Endodermal cell (in vitro differentiated cells): ENCODE data around the gene WHRN. TPM values are rescaled to one million over a fixed set of nuclear protein-coding genes. Genes with fewer than 3 reads are reported as not detected.

Experiments
- DNase-seq: peaks from one replicate; pipeline ENCODE4 v3.0.0-alpha.2; 2017
- H3K27ac ChIP-seq: 2 replicates; pipeline ENCODE4 v1.5.1; 2013; ENCODE audit warnings: mild to moderate bottlenecking, low read depth, low read length, moderate library complexity
- H3K27me3 ChIP-seq: 2 replicates; pipeline ENCODE4 v1.6.1; 2013; ENCODE audit warnings: mild to moderate bottlenecking, low read length, moderate library complexity; ENCODE audit not compliant: insufficient read depth, control insufficient read depth, poor library complexity, severe bottlenecking
- H3K36me3 ChIP-seq: 2 replicates; pipeline ENCODE4 v1.7.0; 2013; ENCODE audit warnings: mild to moderate bottlenecking, low read length, moderate library complexity; ENCODE audit not compliant: control insufficient read depth, insufficient read depth
- H3K4me1 ChIP-seq: one replicate; pipeline ENCODE4 v1.7.0; 2013; ENCODE audit warnings: low read length; ENCODE audit not compliant: control insufficient read depth, insufficient read depth
- H3K4me3 ChIP-seq: 2 replicates; pipeline ENCODE4 v1.5.1; 2013; ENCODE audit warnings: mild to moderate bottlenecking, low read length, moderate library complexity
- H3K9ac ChIP-seq: 2 replicates; pipeline ENCODE4 v1.6.1; 2013; ENCODE audit warnings: mild to moderate bottlenecking, low read length, moderate library complexity; ENCODE audit not compliant: poor library complexity, severe bottlenecking; ENCODE audit errors: extremely low read depth
- H3K9me3 ChIP-seq: 2 replicates; pipeline ENCODE4 v1.6.1; 2013; ENCODE audit warnings: mild to moderate bottlenecking, low read length, moderate library complexity; ENCODE audit not compliant: control insufficient read depth
- H3K27ac Mint-ChIP-seq: 2 replicates; pipeline ENCODE4 v1.8.0; 2020; ENCODE audit warnings: mixed read lengths
- H3K27me3 Mint-ChIP-seq: 2 replicates; pipeline ENCODE4 v1.8.0; 2021; ENCODE audit warnings: mild to moderate bottlenecking, mixed read lengths; ENCODE audit not compliant: insufficient read depth
- H3K36me3 Mint-ChIP-seq: 2 replicates; pipeline ENCODE4 v1.8.0; 2020; ENCODE audit warnings: low read depth, mixed read lengths
- H3K4me1 Mint-ChIP-seq: 2 replicates; pipeline ENCODE4 v1.8.0; 2020; ENCODE audit warnings: mixed read lengths
- H3K4me3 Mint-ChIP-seq: 2 replicates; pipeline ENCODE4 v1.8.0; 2020; ENCODE audit warnings: mild to moderate bottlenecking, moderate library complexity, mixed read lengths
- H3K9me3 Mint-ChIP-seq: 2 replicates; pipeline ENCODE4 v1.8.0; 2020; ENCODE audit warnings: mild to moderate bottlenecking, mixed read lengths
- WGBS, 2 experiments: methylation state at CpG; one replicate each; pipeline versions ENCODE4 v1.1.5 to v1.1.7; 2013; ENCODE audit warnings: missing lambda C conversion rate in 2 of 2, mixed read lengths in 1 of 2; ENCODE audit not compliant: insufficient coverage in 1 of 2, insufficient read length in 1 of 2; 5-methylcytosine and 5-hydroxymethylcytosine counted together
- total RNA-seq, 2 donors: library from RNA; stranded (reverse); fragmentation: NEBNext Ultra II Directional in 1 of 2; extraction: Animal tissue kit (Norgen Biotek cat#: 25700) in 1 of 2; gene quantifications; 2 replicates in 1 of 2; 3 replicates in 1 of 2; pipeline ENCODE4 v1.2.1, GENCODE V29; 2021
- TF ChIP-seq, protein P1 (sequence below): fragments of 200-600 bp; sonication (generic); conservative IDR thresholded peaks from 2 replicates; pipeline ENCODE4 v1.5.0; 2021; ENCODE audit warnings: antibody characterized with exemption, mild to moderate bottlenecking

WHRN gene
- total RNA-seq, 2 donors from 2014 or later, result 7.0 to 12.8 TPM

DNA sequence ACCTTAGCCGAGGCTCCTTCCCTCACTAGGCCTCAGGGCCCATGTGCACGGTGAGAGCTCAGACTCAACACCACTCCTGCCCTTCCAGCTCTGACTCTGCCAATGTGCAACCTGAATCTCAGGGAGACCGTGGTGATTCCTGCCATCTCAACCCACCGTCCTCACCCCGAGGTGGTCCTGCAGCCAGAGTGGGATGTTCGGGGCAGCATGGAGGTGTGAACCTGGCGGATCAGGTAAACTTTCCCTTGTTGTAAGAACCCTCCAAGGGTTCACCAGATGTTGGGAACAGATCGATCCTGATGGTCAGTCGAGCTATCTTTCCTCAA is 117.0 kb downstream of the WHRN start:
- H3K9ac ChIP-seq, result no peak overlapping the region
- peaks cover 29% of the 10 kb centered on the region for H3K27me3 ChIP-seq
- no peaks in the 10 kb centered on the region for H3K9me3 ChIP-seq
- Mint-ChIP-seq H3K27ac (peak overlapping the region; percentile 74), H3K36me3 (no peaks in the 10 kb centered on the region), H3K4me3 (no peak overlapping the region), H3K27me3 (peaks cover 11% of the 10 kb centered on the region), H3K4me1 (peaks cover 54% of the 10 kb centered on the region), H3K9me3 (no peaks in the 10 kb centered on the region)
- H3K4me3 ChIP-seq, result no peak overlapping the region
- TF ChIP-seq, protein P1, sequence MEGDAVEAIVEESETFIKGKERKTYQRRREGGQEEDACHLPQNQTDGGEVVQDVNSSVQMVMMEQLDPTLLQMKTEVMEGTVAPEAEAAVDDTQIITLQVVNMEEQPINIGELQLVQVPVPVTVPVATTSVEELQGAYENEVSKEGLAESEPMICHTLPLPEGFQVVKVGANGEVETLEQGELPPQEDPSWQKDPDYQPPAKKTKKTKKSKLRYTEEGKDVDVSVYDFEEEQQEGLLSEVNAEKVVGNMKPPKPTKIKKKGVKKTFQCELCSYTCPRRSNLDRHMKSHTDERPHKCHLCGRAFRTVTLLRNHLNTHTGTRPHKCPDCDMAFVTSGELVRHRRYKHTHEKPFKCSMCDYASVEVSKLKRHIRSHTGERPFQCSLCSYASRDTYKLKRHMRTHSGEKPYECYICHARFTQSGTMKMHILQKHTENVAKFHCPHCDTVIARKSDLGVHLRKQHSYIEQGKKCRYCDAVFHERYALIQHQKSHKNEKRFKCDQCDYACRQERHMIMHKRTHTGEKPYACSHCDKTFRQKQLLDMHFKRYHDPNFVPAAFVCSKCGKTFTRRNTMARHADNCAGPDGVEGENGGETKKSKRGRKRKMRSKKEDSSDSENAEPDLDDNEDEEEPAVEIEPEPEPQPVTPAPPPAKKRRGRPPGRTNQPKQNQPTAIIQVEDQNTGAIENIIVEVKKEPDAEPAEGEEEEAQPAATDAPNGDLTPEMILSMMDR, result no peak
- H3K27ac ChIP-seq, result no peak overlapping the region
- DNase-seq, result no peak
- WGBS, 2 experiments, result 86 to 91% methylated on average over 9 of the region's 9 CpGs
- H3K4me1 ChIP-seq, result peaks cover 19% of the 10 kb centered on the region
- no peaks in the 10 kb centered on the region for H3K36me3 ChIP-seq

DNA sequence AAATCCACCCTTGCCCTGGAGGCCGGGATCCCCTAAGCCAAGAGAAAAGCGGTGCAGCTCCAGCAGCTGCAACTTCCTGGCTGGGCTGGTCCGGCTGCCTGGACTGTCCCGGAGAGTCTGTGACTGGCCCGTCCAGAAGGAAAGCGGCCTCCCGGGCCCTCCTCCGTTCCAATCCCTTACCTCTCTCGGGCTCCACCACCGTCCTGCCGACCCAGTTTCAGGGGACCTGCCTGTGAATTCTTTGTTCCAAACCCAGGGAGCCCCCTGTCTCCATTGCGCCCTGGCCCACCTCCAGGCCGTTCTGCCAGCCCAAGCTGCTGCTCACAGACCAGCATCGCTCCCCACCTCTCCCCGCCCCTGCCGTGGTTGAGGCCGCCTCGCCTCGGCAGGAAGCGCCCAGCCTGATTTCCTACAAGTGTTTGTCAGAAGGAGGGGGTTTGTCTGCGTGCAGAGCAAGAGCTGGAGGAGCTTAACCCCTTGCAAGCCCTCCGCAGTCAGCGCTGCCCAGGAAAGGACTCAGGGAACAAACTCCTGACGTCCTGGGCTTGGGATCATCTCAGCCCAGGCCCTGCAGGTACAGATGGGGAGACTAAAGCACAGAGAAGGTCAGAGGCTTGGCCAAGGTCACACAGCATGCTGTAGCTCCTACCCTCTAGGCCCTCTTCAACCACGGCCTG is 117.5 kb downstream of the WHRN start, which contains the start of gene AKNA:
Gene AKNA, minus strand, starts transcription at position 303 of the 677 bp plus-strand sequence. CDS start 6,649 bp downstream, outside the sequence.
- H3K4me3 Mint-ChIP-seq, result peak within 1 kb of the TSS; percentile 56
- H3K27ac Mint-ChIP-seq, result peak within 1 kb of the TSS; percentile 74
- Histone ChIP-seq H3K4me3 (peak within 1 kb of the TSS; percentile 51), H3K36me3 (no peaks in the 10 kb centered on the region), H3K9ac (no peak within 1 kb of the TSS), H3K9me3 (no peaks in the 10 kb centered on the region), H3K27ac (peak within 1 kb of the TSS; percentile 0), H3K4me1 (peaks cover 19% of the 10 kb centered on the region), H3K27me3 (peaks cover 29% of the 10 kb centered on the region)
- TF ChIP-seq, protein P1, result no peak
- H3K36me3 Mint-ChIP-seq, result no peaks in the 10 kb centered on the region
- H3K9me3 Mint-ChIP-seq, result no peaks in the 10 kb centered on the region
- peaks cover 11% of the 10 kb centered on the region for H3K27me3 Mint-ChIP-seq
- DNase-seq, result peak; percentile 93
- peaks cover 55% of the 10 kb centered on the region for H3K4me1 Mint-ChIP-seq
- 15 to 27% methylated on average over 18 to 25 of the region's 25 CpGs for WGBS, 2 experiments

DNA sequence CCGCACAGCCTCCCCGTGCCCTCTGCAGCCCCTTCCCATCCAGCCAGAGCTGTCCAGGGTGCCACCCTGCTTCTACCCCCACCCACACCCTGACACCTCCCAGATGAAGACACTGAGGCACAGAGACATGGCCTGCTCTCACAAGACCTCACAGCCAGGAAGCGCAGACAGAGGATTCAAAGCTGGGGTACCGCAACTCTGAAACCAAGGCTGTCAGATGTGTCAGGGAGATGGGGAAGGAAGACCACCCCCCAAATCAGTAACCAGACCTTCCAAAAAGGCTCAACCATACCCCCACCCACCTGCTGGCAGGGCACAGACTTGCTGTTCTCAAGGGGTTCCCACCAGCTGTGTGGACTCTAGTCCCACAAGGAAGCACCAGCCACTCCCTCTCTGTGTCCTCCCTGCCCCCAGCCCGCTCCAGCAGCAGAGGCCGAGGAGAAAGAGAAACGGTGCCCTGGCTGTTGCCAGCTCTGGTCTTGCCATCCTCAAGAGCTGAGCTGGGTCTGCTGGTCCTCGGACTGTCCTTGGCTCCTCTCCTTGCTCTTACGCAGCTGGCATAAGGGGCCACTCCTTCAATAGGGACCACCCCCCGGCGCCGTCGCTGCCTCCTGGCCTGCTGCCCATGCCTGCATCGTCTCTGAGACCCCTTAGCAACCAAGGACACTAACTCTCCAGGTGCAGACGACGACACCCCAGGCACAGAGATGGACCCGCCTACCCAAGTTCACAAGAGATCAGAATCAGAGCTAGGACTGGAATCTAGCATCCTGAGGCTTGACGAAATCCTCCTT is 118.2 kb downstream of the WHRN start:
- H3K4me1 ChIP-seq, result peaks cover 14% of the 10 kb centered on the region
- H3K36me3 ChIP-seq, result no peaks in the 10 kb centered on the region
- 64 to 66% methylated on average over 7 to 18 of the region's 18 CpGs for WGBS, 2 experiments
- Mint-ChIP-seq H3K4me3 (peak overlapping the region; percentile 56), H3K9me3 (no peaks in the 10 kb centered on the region), H3K27ac (peak overlapping the region; percentile 74), H3K27me3 (peaks cover 11% of the 10 kb centered on the region), H3K36me3 (no peaks in the 10 kb centered on the region), H3K4me1 (peaks cover 48% of the 10 kb centered on the region)
- TF ChIP-seq, protein P1, result no peak
- DNase-seq, result no peak
- H3K4me3 ChIP-seq, result peak overlapping the region; percentile 51
- no peaks in the 10 kb centered on the region for H3K9me3 ChIP-seq
- peak overlapping the region; percentile 0 for H3K27ac ChIP-seq
- H3K27me3 ChIP-seq, result peaks cover 29% of the 10 kb centered on the region
- H3K9ac ChIP-seq, result no peak overlapping the region
